GM12864 (cell line): Measurements from ENCODE around the gene KCNAB1.

Experiments
- DNase-seq: peaks from one replicate; pipeline ENCODE4 v3.0.0-alpha.2; 2011; ENCODE audit warnings: low read depth
- H3K4me3 ChIP-seq: 2 replicates; pipeline ENCODE4 v1.5.1; 2011; ENCODE audit warnings: mild to moderate bottlenecking, low read depth, low read length, control low read depth
- TF ChIP-seq, protein P1 (sequence below): IDR thresholded peaks from 2 replicates; pipeline ENCODE4 v1.5.1; 2011; ENCODE audit warnings: low read depth, mild to moderate bottlenecking, moderate library complexity, low read length, control low read depth, inconsistent platforms; ENCODE audit errors: missing control alignments

The KCNAB1 gene

DNA sequence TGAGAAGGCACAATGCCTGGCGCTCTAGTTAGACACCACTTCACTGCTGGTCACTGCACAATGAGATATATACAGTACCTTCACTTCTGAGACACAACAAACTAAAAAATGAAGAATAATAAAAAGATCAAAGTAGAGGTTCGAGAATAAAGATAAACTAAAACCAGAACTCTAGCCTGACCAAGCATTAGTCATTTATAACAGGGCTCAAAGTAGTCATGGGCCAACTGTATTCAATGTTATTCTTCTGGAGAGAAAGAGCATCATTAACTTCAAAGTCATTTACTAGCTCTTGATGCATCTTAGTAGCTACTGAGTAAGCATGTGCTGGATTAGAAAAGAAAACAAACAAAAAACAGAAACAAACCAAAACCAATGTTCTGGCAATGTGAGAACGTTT is 289.3 kb downstream of the KCNAB1 start:
- no peak for DNase-seq
- TF ChIP-seq, protein P1, sequence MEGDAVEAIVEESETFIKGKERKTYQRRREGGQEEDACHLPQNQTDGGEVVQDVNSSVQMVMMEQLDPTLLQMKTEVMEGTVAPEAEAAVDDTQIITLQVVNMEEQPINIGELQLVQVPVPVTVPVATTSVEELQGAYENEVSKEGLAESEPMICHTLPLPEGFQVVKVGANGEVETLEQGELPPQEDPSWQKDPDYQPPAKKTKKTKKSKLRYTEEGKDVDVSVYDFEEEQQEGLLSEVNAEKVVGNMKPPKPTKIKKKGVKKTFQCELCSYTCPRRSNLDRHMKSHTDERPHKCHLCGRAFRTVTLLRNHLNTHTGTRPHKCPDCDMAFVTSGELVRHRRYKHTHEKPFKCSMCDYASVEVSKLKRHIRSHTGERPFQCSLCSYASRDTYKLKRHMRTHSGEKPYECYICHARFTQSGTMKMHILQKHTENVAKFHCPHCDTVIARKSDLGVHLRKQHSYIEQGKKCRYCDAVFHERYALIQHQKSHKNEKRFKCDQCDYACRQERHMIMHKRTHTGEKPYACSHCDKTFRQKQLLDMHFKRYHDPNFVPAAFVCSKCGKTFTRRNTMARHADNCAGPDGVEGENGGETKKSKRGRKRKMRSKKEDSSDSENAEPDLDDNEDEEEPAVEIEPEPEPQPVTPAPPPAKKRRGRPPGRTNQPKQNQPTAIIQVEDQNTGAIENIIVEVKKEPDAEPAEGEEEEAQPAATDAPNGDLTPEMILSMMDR, result no peak

DNA sequence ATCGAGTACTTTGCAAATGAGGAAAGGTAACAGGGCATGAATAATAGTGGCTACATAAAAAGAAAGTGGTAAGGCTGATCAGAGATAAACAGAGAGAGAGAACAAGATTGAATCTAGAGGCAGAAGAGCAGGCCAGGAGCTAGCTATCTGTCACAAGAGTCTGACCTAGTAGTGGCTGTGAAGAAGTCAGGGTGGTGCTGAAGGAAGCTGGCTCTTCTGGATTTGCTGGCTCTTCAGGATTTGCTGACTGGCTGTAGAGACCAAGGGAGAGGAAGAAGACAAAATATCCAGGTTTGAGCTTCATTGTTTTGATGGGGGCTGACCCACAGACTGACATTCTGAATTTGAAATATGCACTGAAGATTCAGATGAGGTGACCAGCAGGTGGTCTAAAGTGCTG is 292.2 kb downstream of the KCNAB1 start:
- H3K4me3 ChIP-seq, result no peak overlapping the region
- TF ChIP-seq, protein P1, result no peak
- DNase-seq, result no peak

More for the DNA sequence above, 289.3 kb downstream of the KCNAB1 start:
- no peak overlapping the region for H3K4me3 ChIP-seq

DNA sequence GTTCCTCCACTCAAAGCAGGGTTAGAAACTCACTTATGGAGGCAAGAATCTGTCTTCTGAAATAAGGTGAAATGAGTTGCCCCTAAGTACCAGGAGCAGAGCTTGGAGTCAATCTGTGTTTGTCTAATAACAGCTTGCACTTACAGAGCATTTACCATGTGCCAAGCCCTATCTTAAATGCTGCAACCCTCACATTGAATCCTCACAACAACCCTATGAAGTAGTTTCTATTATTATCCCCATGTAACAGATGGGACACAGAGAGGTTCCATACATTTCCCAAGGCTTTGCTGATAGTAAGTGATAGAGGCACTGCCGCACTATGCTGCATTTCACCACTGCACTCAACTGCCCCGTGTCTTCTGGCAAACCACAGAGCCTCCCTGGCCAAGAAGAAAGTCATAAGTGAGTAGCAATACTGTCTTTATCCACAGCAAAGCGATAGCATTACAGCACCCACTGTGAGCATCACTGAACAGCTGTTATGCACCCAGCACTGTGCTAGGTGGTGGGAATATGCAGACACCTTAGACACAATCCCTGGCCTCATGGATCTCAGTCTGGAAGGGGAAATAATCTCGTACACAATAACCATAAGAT is 293.0 kb downstream of the KCNAB1 start:
- TF ChIP-seq, protein P1, result no peak
- DNase-seq, result no peak
- H3K4me3 ChIP-seq, result no peak overlapping the region

DNA sequence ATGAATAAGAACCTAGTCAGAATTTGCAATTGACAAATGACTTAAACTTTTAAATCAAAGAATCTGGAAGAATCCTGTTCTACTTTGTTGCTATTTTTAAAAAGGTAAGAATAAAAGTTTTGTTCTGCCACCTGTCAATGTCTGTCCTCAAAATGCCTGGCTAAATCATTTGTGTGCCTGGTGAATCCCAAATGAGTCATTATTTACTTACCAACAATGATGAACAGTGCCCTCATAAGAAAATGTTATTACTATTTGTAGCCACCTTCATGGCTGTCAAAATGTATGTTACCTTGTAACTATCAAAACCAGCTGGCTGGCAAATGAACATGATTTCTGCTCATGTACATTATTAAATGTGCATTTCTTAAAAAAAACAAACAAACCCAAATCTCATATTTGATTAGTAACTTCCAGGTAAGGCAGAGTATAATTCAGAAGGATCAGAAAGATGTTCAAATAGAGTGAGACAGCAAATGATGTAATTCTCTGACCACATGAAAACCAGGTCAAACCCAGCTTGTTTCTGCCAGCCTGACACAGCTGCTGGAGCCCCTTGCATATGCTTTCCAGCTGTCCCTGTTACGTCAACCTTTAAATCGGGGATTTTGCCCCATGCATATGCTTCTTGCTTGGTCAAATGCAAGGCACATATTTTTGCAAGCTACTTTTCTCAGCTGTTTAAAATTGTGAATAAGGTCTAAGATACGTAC is 296.6 kb downstream of the KCNAB1 start:
- TF ChIP-seq, protein P1, result no peak
- DNase-seq, result no peak
- H3K4me3 ChIP-seq, result no peak overlapping the region

DNA sequence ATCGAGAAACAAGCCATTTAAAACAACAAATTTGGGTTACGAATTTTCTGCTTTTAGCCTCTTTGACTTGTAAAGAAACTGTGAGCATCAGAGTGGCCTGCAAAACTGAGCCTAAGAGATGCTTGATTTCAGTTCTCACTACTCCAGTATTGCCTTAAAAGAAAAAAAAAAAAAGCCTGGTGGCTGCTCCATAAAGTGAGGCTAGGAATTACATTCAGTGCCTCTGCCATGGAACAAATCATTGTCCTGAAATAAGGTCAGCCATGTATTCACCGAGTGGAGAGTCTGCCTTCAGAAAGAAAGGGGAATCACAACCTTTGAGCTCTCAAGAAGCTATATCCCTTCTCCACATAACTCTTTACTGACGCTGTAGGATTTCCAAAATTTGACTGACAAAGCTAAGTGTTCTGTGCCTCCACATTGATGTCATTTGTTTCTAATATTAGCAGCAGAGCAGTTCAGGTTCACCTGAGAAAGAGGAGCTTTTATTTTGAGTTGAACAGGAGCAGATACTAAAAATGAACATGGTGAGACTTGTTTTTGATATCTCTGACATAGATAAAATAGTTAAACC is 297.3 kb downstream of the KCNAB1 start:
- no peak for DNase-seq
- no peak overlapping the region for H3K4me3 ChIP-seq
- TF ChIP-seq, protein P1, result no peak

DNA sequence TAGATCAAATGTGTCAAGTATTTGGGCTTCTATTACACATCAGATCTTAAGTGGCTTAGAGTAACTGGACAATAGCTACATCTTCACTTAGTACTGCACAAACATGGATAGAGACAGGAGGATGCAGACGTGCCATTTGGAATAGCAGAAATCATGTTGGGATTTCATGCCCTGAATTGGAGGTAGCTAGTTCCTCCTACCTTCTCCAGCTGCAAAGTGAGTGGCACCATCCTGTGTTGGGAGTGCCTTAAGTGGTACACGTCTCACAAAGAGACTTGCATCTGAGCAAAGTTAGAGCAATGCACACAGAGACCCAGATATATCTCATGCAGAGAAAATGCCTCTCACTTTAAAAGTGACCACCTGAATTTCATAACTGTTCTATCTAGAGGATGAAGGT is 298.1 kb downstream of the KCNAB1 start:
- no peak for DNase-seq
- H3K4me3 ChIP-seq, result no peak overlapping the region
- TF ChIP-seq, protein P1, result no peak
